SIG-M5 treated with dmso at 0.1 percent for 504 hours (cell line): ENCODE measurements around the gene ADAMTSL1.
"Not testable (repeated sequence)": the region's sequence is repeated elsewhere in the genome, so short reads cannot be mapped to it uniquely, and the experiment has no call there.

Source experiments
- DNase-seq: peaks from one replicate; lab custom pipeline; 2025; ENCODE audit not compliant: unreplicated experiment; lab: John Stamatoyannopoulos, UW

The ADAMTSL1 gene

GRCh38 chr9:18922161-18922885 is 448.4 kb downstream of the ADAMTSL1 start:
- DNase-seq, result no peak

DNA sequence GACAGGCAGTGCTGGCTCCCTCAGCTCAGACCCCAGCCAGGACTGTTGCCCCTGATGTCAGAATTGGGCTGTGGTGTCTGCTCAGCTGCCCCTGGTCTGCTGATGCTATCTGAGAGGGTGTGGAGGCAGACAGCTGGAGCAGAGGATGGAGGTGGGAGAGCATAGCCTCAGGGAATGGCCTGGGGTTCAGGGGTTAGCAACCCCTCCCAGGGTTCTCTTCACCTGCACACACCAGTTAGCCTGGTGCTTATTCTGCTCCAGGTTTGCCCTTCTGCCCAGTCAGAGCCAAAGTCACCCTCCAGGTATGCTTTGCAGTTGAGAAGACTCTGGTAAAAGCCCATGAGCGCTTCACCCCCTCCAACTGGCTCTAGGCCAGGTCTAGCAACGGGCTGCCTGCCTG is 449.2 kb downstream of the ADAMTSL1 start:
- DNase-seq, result no peak

DNA sequence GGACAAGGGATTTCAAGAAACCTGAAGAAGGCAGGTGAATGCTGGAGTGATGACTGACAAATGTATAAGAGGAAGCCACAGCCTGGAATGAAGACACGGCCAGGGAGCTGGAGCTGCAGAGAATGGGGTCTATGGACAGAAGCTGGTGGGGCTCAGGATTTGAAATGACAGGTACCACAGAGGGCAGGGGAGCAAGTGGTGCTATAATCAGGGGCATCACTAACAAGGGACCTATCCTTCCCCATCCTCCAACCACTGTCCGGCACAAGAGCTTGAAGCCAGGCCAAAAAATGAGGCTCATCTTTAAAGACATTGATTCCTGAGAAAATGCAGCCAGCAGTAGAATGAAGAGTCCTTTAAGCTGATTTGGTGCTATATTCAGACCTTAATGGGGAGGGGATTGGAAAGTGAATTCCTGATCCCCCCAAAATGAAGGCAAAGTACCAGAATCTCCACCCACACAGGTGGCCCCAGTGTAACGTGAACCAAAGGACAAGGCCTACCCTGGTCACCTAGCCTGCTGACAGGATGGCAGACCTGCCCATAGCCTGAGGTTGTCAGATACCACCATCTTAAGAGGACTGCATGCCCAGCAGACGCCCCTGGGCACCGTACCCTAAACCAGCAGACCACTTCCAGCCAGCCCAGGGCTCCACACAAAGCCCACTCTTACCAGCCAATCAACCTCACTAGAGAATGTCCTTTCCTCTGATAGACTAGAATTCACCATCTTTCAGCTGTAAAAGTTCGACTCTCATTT is 449.9 kb downstream of the ADAMTSL1 start:
- DNase-seq, result no peak

GRCh38 chr9:18925880-18926279 is 451.9 kb downstream of the ADAMTSL1 start:
- DNase-seq, result no peak

- DNase-seq, result no peak
Observed at GRCh38 chr9:18926513-18926912, 452.6 kb downstream of the ADAMTSL1 start.

DNA sequence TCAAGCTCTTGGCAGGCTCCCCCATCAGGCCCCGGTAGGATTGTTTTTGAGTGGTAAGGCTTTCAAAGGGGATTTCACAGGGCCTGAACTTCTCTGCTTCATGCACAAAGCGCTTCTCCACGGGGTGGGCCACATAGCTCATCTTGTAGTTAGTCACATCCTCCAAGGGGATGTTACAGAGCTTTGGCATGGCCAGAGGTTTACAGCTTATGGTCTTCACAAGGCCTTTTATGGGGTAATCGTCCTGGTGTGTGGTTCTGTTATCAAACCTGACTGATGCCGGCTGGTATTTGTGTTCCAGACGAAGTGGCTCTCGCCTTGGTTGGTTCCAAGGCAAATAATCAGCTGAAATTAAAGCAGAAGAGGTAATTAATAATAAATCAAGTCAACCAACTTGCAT is 454.8 kb downstream of the ADAMTSL1 start:
- no peak for DNase-seq

DNA sequence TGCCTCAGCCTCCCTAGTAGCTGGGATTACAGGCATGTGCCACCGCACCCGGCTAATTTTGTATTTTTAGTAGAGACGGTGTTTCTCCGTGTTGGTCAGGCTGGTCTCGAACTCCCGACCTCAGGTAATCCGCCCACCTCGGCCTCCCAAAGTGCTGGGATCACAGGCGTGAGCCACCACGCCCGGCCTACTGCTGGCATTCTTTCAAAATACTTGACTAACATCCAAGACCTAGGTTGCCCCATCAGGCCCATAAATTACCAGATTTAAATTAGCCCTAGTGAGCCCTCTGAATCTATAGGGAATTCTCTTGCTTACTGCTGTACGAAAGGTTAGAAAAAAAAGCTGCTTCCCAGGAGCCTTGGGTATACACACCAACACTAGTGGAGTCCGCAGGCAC is 456.7 kb downstream of the ADAMTSL1 start:
- DNase-seq, result not testable (repeated sequence)

DNA sequence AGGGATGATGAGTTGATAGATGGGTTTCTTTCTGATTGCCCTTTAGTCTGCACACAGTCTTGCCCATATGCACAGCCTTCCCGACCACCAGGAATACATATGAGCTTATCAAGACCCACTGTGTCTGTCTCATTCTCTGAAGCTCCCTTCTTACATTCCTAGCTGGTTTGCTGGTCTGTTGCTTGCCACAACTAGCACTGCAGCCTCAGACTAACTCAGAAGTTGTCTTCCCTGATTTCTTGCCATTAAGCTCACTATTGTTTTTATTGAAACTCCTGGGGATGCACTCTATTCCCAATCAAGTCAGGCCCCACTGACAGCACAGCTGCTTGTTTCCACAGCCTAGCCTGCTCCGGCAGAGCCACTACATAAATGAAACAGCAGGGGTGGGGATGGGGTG is 461.6 kb downstream of the ADAMTSL1 start:
- DNase-seq, result no peak

DNA sequence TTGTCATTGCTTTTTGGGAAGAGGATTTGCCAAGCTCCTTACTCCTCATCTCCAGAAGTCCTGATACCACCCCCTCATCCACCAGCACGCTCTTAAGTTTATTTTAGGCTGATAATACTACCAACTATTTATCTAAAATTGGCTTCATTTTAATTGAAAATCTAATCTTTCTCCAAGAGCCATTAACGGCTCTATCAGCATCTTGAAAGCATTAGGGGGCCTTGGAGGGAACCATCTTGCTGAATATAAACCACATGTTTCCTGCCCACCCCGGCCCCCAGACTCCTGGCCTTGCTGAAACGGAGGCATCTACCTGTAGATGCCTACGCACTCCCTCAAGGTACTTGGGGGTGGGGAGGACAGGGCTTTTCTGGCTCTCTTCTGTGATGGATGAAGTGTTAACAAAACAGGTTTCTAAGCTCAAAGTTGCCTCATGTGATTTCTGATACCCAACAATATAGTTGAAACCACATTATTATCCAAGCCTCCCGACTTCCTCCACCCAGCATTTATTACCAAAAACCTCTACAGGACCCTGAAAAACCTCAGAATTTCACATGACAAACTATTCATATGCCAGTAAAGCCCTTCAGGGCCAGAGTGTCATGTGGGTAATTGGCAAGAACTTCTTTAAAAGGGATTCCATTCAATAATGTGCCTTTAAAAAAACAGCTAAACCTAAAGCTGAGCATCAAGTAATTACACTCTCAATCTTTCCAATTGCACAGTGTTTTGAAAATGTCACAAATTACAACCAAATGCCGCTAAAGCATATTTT is 462.3 kb downstream of the ADAMTSL1 start:
- DNase-seq, result no peak

DNA sequence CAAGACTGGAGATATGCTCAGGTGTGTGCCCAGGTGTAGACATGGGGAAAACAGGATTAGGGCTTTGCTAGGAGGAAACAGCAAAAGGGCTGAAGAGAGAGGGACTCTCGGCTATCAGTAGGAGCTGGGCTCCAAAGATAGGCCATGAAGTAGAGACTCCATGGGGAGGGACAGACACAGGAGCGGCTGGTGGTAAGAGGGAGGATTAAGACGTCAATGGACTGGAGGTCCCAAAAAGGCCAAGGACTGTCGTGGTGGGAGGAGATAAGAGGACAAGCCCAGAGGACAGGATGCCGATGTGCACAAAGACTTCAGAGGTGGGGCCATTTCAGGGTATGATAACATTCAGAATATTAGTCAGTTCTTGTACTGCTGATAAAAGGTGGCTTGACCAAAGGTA is 466.0 kb downstream of the ADAMTSL1 start:
- no peak for DNase-seq

DNA sequence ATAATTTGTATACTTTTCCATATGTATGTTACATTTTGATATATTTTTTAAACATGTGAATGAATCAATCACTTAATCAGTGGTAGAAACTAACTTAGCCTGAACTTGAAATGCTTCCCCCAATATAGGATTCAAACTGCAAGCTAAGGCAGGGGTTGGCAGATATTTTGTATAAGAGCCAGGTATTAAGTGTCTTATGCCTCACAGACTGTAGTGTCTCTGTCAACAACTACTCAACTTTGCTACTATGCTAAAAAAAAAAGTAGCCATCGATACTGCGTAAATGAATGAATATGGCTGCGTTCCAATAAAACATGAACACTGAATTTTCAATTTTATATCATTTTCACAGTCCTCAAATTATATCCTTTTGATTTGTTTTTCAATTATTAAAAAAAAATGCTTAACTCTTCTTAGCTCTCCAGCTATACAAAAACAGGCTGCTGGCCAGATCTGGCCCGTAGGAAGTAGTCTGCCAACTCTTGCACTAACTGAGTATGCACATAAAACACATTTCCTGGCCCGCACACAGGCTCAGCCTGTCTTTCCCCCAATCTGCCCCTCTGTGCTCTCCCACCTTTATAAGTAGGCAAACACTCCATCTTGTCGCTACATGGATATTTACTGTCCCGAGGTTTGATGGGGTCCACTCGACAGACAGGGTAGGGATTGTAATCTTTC is 467.2 kb downstream of the ADAMTSL1 start:
- DNase-seq, result no peak

DNA sequence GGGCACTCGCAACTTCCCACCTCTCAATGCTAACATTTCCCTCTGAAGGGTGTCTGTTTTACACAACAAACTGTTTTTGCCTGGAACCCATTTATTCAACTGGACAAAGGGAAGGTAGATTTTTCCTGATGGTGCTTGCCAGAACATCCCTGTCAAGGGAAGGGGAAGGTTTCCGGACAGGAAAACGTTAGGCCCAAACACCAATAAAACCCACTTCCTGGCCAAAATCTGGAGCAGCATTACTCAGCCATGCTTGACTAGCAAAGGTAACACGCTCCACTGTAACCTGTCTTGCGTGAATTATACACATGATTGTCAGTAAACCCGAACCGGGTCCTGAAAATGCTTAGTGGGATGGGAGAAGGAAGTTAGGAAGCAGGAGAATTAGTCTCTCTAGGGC is 468.8 kb downstream of the ADAMTSL1 start:
- DNase-seq, result no peak

DNA sequence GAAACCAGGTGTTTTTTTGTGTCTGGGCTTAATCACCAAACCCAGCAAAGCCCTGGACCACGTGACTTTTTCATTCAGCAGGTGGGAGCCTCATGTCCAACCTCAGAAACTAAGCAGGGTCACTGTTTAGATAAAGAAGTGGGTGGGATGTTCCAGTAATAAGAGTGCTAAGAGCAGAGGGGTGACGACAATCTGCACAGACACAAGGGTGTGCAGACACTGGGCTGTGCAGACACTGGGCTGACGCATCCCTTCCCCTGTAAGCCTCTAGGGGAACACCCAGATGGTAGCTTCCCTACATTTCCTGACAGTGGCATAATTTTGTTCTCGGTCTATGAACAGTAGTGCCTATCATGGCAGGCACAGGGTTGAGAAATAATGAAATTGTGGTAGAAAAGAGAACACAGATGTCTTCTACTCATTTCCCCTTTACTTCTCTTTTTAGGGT is 474.0 kb downstream of the ADAMTSL1 start:
- DNase-seq, result peak; percentile 68

GRCh38 chr9:18951936-18952335 is 478.0 kb downstream of the ADAMTSL1 start:
- no peak for DNase-seq

GRCh38 chr9:18955626-18956025 is 481.7 kb downstream of the ADAMTSL1 start:
- no peak for DNase-seq
